GM19324 (cell line): Measurements from ENCODE around the gene NKD2.
"Not testable (repeated sequence)": the region's sequence is repeated elsewhere in the genome, so short reads cannot be mapped to it uniquely, and the experiment has no call there.

Experiments used
- ATAC-seq: cut with Tn5 transposase; IDR thresholded peaks from one replicate; pipeline ENCODE4 v1.9.1; 2021; ENCODE audit warnings: mild to moderate bottlenecking, moderate library complexity; ENCODE audit not compliant: unreplicated experiment, low FRiP score

The NKD2 gene

DNA sequence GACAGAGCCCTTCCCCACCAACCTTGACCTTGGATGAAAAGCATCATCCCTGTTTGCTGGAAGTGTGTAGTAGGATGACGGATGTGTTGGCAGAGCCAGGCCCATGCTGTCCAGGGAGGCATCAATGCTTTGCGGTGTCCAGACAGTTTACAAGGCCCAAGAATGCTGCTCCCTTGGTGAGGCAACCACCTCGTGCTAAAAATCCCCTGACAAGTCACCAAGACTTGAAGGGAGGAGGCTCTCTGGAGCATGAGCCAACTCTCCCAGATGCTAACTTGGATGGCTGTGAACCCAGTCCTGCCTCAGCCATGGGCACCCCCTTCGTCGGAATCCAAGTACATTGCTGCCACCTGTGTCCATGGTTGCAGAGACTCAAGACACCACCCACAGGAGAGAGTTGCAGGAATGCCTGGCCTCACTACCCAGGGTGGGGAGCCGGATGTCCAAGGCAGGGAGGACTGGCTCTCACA lies 9.5 kb upstream of the NKD2 start:
- no peak for ATAC-seq

DNA sequence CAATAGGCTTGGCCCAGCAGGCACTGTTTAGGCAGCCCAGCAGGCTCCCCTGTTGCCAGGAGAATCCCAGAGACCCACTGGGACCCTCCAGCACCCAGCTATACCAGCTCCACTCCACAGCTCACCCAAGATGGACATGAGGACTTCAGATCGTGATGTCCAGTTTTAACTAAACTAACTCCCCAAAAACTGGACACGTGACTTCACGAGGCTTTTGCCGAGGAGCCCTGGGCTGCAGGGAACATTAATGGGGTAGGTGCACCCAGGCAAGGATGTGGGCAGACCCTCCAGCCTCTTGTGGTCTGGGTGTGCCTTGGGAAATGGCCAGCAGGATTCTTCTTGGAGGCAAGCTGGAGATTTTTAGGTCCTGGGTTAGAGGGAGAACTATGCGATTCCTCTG lies 8.9 kb upstream of the NKD2 start:
- no peak for ATAC-seq

DNA sequence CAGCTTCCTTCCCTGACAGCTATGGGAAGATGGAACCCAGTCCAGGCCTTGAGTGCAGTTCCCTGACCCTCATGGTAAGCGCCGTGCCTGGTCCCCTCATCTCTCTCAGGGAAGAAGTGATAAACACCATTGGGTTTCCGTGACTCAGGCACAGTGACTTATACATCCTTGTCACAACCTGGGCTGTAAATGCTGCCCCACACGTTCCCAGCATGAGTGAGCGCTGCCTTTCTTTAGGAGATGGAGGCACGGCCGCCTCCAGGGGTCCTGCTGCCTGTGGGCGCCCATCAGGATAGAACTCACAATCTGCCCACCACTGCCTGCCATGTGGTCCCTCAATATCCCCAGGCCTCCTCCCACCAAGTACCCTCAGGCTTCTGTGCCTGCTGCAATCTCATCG lies 8.3 kb upstream of the NKD2 start:
- ATAC-seq, result no peak

DNA sequence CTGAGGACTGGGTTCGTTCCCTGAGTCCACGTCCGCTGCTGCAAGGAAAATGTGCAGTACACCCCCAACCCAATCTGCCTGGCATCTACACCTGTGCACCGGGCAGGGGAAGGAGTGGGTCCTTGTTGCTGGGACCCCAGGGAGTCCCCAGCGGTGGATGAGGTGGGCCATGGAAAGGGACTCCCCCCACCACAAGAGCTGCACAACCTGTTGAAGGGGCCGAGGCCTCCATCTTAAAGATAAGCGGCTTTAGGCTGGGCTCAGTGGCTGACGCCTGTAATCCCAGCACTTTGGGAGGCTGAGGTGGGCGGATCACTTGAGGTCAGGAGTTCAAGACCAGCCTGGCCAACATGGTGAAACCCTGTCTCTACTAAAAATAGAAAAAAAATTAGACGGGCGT lies 7.8 kb upstream of the NKD2 start:
- not testable (repeated sequence) for ATAC-seq

DNA sequence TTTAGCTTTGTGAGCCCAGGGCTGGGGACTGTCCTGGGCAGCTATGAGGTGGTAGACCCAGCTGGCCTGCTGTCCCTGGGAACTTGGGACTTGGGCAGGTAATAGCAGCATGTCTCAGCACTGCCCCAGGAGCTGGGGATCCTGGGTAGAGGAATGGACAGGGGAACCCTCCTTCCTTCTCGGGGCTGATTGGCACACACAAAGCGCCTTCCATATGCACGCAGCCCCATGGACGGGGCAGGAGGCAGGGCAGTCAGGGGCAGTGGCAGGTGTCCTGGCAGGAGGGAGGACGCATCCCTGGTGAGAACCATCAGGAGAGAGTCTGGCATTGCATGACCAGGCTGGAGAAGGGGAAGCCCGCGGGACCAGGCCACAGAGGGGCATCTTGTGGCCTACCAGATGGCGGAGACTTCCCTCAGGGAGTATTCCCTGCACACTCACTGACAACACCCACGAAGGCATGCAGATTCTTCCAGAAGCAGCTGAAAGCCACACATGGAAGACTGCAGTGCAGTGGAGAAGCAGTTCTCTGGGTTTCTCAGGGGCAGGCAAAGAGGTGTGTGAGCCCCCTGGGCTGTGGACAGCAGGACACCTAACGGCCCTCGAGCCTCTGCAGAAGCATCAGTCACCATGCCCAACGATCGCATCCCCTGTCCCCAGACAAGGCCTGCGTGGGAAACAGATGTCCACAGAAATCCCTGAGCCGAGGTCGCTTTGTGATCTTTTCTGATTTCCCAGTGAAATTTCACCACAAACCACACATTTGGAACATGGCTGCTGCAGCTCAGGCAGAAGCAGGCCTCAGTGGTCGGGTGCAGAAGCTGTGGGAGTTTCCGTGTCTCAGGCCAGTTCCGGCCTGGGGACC lies 7.0 kb upstream of the NKD2 start:
- no peak for ATAC-seq

DNA sequence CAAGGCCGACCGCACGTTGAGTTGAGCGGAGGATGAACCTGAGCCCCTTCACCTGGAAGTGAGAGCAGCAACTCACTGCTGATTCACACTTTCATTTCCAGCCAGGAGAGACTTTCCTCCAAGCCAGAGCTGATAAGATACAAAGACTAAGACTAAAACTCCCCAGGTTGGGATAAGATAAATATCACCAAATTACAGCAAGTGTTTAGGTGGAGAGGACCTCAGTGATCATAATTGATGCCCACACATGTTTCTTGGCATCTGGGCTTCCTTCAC lies 6.4 kb upstream of the NKD2 start:
- ATAC-seq, result no peak

DNA sequence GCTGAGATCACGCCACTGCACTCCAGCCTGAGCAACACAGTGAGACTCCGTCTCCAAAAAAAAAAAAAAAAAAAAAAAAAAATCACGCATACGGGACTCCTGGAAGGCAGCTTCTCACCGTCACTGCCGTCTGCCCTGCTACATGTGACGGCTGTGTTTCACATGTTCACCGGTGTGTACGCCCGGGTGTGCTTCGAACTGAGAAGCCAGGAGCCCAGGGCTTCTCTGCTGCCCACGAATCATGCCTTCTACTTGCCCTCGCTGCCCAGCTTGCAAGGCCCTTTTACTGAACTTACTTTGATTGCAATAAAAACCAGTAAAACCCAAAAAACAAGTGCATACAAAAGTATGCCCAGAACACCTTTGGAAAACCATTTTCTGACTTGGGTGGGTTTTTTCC lies 5.8 kb upstream of the NKD2 start:
- no peak for ATAC-seq

DNA sequence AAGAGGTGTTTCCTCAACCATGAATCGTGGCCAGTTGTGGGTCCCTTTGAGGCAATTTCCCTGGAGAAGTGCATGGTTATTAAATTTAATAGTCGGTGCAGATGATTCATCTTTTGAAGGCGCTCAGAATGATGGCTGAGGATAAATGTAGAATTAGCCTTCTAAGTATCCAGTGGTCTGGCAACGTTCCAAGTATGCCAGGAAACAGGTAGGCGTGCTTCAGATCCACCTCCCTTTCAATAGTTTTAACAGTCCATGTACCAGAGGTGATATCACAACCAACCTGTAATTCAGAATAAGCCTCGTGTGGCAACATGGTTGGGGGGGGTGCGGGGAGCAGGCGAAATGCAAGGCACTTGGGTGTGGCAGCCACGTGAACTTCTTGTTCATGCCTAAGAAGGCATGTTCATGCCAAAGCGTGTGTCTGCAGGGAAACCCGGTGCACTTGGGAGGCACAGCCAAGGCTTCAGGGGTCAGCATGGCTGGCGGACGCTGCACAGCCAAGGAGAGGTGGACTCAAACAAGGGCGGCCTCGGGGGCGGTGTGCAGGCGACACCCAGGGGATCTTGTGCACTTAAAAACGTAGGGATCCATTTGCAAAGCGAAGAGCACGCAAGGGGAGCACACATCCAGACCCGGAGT lies 5.2 kb upstream of the NKD2 start:
- no peak for ATAC-seq

DNA sequence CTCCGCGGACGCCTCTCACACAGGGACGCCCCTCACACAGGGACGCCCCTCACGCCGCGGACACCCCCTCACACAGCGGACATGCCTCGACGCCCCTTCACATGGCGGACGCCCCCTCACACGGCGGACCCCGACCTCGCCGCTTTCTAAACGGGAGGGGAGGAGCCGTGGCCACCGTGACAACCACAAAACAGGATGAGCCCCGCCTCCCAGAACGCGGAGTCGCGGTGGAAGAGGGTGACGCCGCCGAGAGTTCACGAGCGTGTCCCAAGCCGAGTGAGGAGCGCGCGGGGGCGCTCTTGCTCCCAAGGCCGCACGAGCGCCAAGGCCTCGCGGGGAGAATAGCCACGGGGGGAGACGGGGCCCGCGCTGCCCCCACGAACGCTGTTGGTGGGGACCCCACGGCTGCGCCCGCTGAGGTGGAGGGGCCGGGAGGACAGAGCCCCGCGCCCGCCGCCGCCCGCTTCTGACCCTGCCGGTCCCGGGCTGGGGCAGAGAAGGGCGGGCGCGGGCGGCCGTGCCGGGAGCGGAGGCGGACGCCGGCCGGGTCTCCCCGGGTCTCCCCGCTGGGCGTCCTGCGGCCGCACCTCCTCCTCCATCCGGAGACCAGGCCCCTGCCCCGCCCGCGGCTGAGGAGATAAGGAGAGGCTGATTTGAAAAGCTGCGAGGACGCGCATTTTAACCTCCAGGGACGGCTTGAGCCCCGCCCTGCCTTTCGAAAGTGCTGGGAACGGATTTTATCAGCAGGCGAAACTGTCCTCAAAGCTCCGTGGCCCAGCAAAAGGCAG lies 3.9 kb upstream of the NKD2 start:
- ATAC-seq, result no peak

DNA sequence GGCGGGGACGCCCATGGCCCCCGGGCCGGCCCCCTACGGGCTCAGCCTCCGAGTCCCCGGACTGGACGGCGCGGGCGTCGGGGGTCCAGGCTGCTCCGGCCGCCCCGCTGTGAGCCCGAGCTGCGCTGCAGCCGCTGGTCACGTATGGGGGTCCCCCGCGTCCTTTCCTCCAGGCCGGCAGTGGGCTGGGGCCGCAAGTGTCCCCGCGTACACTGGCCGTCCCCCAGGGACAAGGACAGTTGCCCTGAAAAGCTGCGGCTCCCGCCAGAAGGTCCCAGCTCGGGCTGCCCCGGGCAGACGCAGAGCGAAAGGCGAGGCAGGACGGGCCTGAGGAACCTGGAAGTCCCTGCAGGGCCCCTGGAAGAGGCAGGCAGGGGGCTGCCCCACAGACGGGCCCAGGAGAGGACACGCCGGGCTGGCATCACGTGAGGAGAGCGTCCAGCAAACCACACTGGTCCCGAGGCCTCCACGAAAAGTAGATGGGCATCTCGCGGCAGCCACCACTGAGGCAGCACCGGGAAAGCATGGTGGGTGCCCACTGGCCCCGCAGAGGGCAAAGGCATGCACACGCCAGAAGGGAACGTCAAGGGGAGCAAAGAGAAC lies 3.3 kb upstream of the NKD2 start:
- ATAC-seq, result no peak

DNA sequence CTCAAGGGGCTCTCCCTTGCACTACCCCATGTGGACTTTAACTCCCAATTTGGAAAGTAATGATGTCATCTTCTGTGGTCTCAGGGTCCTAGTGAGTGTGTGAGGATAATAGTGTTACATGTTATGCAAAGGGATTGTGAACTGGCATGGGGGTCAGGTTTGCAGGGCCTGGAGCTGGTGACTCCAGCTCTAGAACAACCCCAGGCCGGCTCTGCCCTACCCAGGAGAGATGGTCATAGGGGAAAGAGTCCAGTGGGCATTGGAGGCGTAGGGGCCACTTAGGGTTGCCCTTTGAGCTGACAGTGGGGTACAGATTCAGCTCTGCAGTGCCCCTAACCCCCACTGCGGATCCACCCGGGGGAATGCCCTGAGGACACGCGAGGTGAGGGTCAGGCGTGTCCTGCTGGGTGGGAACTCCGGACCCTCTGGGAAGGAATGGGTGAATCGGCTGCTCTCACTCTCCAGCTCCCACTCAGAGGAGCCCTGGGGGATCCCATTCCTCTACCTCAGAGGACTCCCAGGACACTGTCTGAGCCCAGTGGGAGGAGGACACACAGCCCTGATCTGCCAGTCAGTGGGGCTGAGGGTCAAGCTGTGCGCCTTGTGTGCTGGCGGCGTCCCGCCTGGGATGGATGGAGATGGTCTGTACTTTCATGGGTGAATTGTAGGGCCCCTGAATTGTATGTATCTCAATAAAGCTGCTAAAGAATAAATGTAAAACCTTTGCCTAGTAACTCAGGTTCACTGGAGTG lies 2.5 kb upstream of the NKD2 start:
- ATAC-seq, result no peak

DNA sequence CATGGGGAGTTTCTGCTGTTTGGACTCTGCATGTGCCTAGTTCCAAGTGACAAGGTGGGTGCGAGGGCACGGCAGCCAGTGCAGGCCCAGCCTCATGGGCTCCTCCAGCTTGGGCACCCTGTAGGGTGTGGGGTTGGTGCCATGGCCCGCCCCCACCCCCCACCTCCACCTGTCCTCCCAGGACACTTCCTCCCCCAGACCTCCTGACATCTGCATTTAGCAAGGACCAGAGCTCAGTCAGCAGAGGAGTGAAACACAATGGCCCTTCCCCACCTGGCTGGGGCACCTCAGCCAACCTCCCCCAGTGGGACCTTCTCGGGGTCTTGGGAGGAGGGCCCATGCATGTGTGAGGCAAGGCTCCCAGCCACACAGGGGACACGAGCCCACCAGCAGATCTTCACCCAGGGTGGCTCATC lies 1.9 kb upstream of the NKD2 start:
- no peak for ATAC-seq

DNA sequence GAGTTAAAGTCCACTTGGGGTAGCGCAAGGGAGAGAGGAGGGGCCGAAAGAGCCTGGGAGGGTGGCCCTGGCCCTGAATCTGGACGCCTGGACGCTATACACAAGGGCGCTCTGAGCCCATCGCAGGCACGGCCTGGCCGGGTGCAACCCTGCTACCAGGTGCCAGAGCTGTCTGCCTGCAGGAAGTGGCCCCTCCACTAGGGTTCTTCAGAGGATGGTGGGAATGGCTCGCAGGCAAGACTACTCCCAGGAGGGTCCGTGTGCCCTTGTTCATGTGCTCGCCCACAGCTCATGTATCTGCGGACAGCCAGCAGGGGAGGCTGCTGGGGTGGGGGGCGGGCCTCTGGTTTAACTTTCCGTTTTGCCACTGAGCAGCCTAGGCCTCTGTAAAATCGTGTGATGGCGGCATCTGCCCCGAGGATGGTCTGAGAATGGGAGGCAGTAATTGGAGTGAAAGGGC lies 1.4 kb upstream of the NKD2 start:
- ATAC-seq, result no peak

DNA sequence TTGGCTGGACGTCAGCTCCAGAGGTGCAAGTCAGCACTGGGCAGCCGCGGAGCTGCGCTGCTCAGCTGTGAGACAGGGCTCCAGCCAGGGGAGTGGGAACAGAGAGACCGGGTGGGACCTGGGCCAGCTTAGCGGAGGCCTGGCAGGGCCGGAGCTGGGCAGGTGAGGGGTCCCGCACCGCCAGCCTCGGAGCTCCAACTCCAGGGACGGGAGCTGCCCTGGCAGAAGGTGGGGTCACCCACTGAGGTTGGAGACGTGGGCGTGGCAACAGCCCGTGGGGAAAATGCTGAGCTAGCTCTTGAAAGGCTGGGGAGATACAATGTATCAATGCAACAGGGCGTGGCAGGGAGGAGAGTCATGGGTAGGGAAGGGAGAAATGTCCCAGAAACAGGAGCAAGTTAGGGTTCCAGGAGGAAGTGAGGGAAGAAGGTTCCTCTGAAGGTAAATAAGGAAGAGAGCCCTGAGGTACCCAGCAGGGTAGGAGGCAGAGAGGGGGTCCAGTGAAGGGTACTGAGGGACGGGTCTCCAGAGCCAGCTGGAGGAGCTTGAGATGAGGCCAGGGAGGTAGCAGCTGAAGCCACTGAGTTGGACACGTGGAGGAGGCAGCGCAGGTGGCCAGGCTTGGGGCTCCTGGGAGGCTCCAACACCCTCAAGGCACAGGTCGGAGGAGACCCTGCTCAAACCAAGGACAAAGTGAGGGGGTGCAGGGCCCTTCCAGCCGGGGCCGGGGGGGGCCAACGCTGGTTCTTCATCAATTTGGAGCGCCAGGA lies 736 bp upstream of the NKD2 start:
- ATAC-seq, result no peak

DNA sequence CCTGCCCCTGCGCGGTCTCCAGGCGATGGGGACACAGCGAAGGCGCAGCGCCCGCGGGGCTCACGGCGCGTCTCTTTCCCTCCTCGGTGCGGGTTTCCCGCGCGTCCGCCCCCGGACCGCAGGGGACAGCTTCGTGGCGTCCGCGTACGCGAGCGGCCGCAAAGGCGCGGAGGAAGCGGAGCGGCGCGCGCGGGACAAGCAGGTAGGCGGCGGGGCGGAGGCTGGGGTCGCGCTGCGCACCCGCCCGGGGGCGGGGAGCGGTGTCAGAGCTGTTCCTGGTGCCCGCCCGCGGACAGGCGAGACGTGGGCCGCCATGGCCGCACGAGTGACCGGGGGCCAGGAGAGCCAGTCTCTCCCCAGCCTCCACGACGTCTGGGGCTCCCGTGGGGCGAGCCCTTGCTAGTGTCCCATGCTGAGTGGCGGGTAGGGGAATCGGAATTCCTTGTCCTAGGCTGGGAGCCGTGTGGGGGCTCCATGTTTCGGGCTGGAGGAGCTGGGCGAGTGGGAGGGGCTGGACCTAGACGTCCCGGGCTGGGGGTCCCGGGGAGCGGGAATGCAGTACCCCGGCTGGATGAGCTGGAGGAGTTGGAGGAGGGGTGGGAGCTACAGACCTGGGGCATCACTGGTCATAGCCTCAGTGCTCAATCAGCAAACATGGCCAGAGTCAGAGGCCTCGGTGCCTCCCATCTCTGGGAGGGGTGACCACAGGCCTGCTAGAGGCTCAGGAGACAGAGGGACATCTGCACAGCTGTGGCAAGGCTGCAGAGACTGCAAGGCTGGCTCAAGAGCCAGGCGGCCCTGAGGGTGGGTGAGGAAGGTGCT lies 968 bp downstream of the NKD2 start:
- no peak for ATAC-seq

DNA sequence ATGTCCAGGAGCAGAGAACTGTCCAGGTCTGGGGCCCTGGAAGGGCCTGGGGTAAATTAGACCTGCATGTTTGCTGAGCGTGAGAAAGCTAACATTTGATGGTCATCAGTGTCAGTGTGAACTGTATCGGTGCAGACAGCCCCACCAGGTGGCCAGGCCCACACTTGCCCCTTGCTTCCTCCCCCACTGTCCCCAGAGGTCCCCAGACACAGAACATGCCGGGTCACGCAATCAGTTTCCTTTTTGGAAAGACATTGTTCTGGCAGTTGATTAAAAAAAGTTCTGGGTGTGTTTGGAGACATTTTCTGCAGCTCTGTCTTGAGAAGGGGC lies 1.5 kb downstream of the NKD2 start:
- no peak for ATAC-seq

DNA sequence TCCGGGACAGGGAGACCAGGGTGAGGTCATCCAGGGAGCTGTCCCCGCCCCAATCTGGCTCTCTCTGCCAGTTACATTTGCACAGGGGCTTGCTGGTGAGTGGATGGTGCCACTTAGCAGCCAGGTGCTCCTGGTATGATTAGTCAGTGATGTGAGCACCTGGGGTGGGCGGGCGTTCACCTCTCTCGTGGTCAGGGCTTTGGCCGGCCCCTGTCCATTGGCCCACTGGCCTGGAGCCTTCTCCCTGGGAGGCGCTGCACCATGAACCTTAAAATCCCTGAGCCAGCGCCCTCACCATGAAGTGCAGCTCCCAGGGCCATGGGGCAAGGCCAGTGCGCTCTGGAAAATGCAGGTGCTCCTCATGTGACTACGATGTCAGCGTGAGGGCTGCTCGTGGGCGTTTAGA lies 2.0 kb downstream of the NKD2 start:
- no peak for ATAC-seq

DNA sequence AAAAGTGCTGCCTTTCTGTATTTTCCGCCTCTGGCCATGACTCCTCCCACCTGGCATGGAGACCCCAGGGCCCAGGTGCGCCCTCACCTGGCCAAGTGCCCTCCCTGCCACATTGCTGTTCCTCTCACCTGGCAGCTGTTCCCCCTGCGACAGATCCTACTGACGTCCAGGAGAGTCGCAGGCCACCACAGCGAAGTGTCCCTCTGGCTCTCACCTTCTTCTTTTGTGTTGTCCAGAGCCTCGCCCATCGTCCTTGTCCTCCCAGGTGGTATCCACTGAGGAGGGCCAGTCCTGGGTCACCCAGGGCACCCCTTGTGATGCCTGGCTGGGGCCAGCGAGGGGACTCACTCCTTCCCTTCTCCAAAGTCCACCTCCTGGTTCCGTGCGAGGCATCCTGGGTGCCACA lies 2.6 kb downstream of the NKD2 start:
- ATAC-seq, result no peak

DNA sequence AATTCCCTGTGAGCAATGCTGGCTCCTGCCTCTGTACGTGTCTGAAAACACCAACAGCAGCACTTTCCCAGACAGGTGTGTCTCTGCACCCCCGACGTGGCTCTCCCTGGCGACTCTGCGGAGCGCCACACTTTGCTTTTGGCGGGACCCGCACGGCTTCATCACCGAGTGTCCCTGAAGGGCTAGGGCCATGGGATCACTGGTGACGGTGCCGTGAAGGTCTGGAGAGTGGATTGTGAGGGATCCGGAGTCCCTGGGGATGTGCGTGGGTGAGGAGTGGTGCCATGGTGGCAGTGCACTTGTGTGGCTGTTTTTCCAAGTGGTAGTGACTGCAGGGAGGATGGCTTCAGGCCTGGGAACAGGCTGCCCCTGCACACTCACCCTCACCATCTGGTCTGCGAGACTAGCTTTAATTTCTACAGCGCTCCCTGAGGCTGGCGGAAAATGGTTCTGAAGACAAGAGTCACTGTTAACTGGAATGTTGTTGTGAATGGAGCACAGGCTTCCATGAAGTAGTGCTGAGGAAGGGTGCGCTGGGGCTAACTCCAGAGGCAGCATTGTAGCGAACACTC lies 3.2 kb downstream of the NKD2 start:
- no peak for ATAC-seq
